Esophagus squamous epithelium (tissue), 5 donors: ENCODE results near the gene DCTN3. TPM values are rescaled to one million over a fixed set of nuclear protein-coding genes. Genes with fewer than 3 reads are reported as not detected.
A peak's percentile ranks its signal among the peaks of the same experiment; 100 is the strongest.

Source experiments
- DNase-seq: peaks from one replicate; lab custom pipeline; 2025; lab: John Stamatoyannopoulos, UW
- H3K27ac ChIP-seq, 4 donors: fragments of 200-600 bp; sonication (generic); one replicate each; pipeline ENCODE4 v1.5.1; 2016 to 2019; ENCODE audit warnings: mild to moderate bottlenecking in 1 of 4
- H3K27me3 ChIP-seq, 4 donors: fragments of 200-600 bp; sonication (generic); 1 replicate in 3 of 4; 2 replicates in 1 of 4; pipeline versions ENCODE4 v1.5.1 to v1.6.0; 2017 to 2021; ENCODE audit warnings: antibody characterized with exemption in 1 of 4
- H3K36me3 ChIP-seq, 3 donors: fragments of 200-600 bp; sonication (generic); one replicate each; pipeline ENCODE4 v1.5.1; 2016 to 2019
- H3K4me1 ChIP-seq, 3 donors: fragments of 200-600 bp; sonication (generic); one replicate each; pipeline ENCODE4 v1.5.1; 2017 to 2019
- H3K4me3 ChIP-seq, 4 donors: fragments of 200-600 bp; sonication (generic); 1 replicate in 3 of 4; 2 replicates in 1 of 4; pipeline ENCODE4 v1.5.1; 2016 to 2019; ENCODE audit warnings: mild to moderate bottlenecking in 2 of 4, moderate library complexity in 1 of 4
- H3K9me3 ChIP-seq, 3 donors: fragments of 200-600 bp; sonication (generic); one replicate each; pipeline ENCODE4 v1.5.1; 2016 to 2019
- POLR2A ChIP-seq, 4 donors: fragments of 450-650 bp; IDR thresholded peaks; one replicate each; pipeline ENCODE4 v1.6.1; 2017; ENCODE audit warnings: antibody characterized with exemption in 4 of 4, mild to moderate bottlenecking in 4 of 4, moderate library complexity in 3 of 4
- WGBS, 2 donors: methylation state at CpG; one replicate each; pipeline ENCODE4 v1.1.5; 2018; 5-methylcytosine and 5-hydroxymethylcytosine counted together
- intact Hi-C: fragments of 100-400 bp; cut with DNase I; formaldehyde crosslinking; loops from one replicate; pipeline ENCODE4 v1.15.0; 2022
- total RNA-seq, 4 donors: library from RNA; depleted of rRNA; stranded (reverse); fragments of >200 nt; gene quantifications; one replicate each; pipeline ENCODE4 v1.1.0, GENCODE V29; 2016
- TF ChIP-seq, protein P1 (sequence below), 6 experiments: fragments of 450-650 bp in 4 of 6; fragments of 200-600 bp in 2 of 6; sonication (generic) in 2 of 6; IDR thresholded peaks; one replicate each; pipeline ENCODE4 v1.5.1; 2016 to 2019; ENCODE audit warnings: antibody characterized with exemption in 6 of 6, mild to moderate bottlenecking in 4 of 6, moderate library complexity in 4 of 6
- donor health status: DM: yes; HTN: yes; CAD: no.

Gene DCTN3
- total RNA-seq, 4 donors from 2014 or later = 67.1 to 136 (median 103) TPM

DNA sequence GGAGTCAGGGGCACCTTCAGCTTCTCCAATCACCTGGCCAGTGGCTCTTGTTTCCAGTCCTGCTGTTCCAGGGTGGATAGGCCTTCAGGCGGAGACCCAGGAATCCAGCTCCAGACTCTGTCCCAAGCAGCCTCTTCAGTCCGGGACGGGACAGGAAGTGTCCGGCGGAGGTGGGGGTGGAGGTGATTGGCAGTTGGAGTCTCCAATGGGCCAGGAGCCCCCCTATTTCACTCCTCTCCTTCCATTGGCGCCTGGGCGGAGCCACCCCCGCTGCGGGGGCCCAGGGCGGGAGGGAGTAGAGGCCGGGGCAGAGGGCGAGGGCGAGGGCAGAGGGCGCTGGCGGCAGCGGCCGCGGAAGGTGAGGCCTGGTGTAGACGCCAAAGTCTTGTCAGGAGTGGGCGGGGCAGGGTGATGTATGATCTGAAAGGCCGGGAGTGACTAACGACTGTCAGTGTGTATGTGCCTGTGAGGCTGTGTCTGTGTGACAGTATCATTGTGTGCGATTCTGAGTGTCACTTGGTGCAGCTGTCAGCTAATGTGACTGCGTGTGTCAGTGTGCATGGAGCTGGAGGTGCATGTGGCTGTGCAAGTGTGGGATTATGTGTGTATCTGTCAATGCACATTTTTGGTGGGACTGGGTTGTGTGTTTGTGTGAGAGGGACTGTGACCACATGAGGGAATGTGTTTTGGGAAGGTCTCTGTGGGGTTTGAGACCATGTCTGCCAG, 31.7 kb upstream of the DCTN3 start, which contains the start of gene IL11RA:
Gene IL11RA, plus strand, starts transcription at position 310 of the 726 bp plus-strand sequence. CDS start 3,033 bp downstream, outside the sequence.
- H3K36me3 ChIP-seq = peaks cover 0 to 21% (median 3%) of the 10 kb centered on the region in 3 donors
- H3K4me1 ChIP-seq = peaks cover 43 to 73% (median 57%) of the 10 kb centered on the region in 3 donors
- H3K4me3 ChIP-seq = peak within 1 kb of the TSS; percentile 18 to 63 (median 37)
- intact Hi-C loops = no loop called here
- no peak for DNase-seq
- H3K27me3 ChIP-seq = no peaks in the 10 kb centered on the region
- 4 to 5% methylated on average over 5 to 8 of the region's 24 CpGs for WGBS, 2 donors
- TF ChIP-seq, protein P1, sequence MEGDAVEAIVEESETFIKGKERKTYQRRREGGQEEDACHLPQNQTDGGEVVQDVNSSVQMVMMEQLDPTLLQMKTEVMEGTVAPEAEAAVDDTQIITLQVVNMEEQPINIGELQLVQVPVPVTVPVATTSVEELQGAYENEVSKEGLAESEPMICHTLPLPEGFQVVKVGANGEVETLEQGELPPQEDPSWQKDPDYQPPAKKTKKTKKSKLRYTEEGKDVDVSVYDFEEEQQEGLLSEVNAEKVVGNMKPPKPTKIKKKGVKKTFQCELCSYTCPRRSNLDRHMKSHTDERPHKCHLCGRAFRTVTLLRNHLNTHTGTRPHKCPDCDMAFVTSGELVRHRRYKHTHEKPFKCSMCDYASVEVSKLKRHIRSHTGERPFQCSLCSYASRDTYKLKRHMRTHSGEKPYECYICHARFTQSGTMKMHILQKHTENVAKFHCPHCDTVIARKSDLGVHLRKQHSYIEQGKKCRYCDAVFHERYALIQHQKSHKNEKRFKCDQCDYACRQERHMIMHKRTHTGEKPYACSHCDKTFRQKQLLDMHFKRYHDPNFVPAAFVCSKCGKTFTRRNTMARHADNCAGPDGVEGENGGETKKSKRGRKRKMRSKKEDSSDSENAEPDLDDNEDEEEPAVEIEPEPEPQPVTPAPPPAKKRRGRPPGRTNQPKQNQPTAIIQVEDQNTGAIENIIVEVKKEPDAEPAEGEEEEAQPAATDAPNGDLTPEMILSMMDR (IDR thresholded peaks at IDR 0.05) = no peak
- peak in 2 of 4 donors; percentile 9 to 25 for TF ChIP-seq POLR2A (IDR thresholded peaks at IDR 0.05)
- H3K9me3 ChIP-seq = no peaks in the 10 kb centered on the region
- H3K27ac ChIP-seq = peak within 1 kb of the TSS; percentile 54 to 88 (median 84)

DNA sequence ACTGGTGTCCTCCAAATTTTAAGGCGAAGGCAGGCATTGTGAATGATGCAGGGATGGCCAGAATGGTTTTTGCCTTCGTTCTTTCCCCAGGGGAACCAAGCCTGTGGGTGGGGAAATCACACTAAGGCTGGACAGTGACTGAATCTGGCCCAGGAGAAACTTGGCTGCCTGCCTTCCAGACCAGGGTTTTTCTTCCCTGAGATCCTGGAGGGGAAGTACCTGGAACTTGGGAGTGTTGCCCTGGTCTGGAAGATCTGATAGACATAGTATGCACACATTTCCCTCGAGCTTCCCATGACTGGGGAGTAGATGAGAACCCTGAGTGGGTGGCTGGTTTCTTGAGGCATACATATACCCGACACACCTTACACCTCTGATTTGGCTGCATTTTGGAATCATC, 31.0 kb upstream of the DCTN3 start:
- WGBS, 2 donors = 6 to 54% methylated on average over 3 to 4 of the region's 4 CpGs
- peak overlapping the region; percentile 54 to 88 (median 84) for H3K27ac ChIP-seq
- intact Hi-C loops = no loop called here
- peaks cover 44 to 79% (median 58%) of the 10 kb centered on the region in 3 donors for H3K4me1 ChIP-seq
- H3K4me3 ChIP-seq = peak overlapping the region in 3 of 4 donors; percentile 33 to 63 (median 41)
- H3K27me3 ChIP-seq = no peaks in the 10 kb centered on the region
- H3K9me3 ChIP-seq = no peaks in the 10 kb centered on the region
- DNase-seq = no peak
- TF ChIP-seq POLR2A (IDR thresholded peaks at IDR 0.05) = no peak
- TF ChIP-seq, protein P1 (IDR thresholded peaks at IDR 0.05) = no peak
- H3K36me3 ChIP-seq = peaks cover 0 to 21% (median 3%) of the 10 kb centered on the region in 3 donors

DNA sequence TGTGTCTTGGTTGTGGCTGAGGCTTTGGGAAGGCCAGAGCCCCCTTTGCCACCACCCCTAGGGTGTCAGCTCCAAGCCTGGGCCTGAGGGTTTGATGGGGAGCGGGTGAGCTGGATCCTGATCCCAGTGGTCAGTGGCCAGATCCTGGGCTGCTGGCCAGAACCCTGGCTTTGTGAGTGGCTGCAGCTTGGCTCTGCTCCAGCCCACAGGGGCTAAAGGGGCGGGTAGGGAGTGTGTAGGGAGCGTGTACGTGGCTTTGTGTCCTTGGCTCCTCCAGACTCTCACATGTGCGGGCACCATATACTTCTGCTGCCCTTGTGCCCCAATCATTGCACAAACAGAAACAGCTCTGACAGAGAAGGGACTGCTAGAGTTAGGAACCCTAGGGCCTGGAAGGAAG, 30.5 kb upstream of the DCTN3 start:
- Histone ChIP-seq H3K36me3 (peaks cover 0 to 21% (median 3%) of the 10 kb centered on the region in 3 donors), H3K9me3 (no peaks in the 10 kb centered on the region), H3K4me1 (peaks cover 44 to 83% (median 58%) of the 10 kb centered on the region in 3 donors), H3K27ac (peak overlapping the region in 3 of 4 donors; percentile 81 to 88 (median 88)), H3K4me3 (no peak overlapping the region), H3K27me3 (no peaks in the 10 kb centered on the region)
- 100% methylated on average over 1 of the region's 5 CpGs; no CpG with 5 or more reads in 1 of the 2 donors for WGBS, 2 donors
- TF ChIP-seq POLR2A (IDR thresholded peaks at IDR 0.05) = no peak
- TF ChIP-seq, protein P1 (IDR thresholded peaks at IDR 0.05) = no peak
- DNase-seq = no peak
- intact Hi-C loops = no loop called here

DNA sequence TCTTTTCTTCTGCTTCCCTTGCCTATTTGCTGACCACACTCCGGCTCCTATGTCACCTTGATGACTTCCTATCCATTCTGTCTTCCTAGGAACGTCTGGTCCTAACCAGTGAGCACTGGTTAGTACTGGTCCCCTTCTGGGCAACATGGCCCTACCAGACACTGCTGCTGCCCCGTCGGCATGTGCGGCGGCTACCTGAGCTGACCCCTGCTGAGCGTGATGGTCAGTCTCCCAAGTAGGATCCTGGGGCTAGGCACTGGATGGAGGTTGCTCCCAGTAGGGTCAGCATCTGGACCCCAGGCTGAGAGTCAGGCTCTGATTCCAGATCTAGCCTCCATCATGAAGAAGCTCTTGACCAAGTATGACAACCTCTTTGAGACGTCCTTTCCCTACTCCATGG, 28.4 kb upstream of the DCTN3 start:
- 93% methylated on average over 6 to 7 of the region's 8 CpGs for WGBS, 2 donors
- TF ChIP-seq POLR2A (IDR thresholded peaks at IDR 0.05) = no peak
- TF ChIP-seq, protein P1 (IDR thresholded peaks at IDR 0.05) = no peak
- Histone ChIP-seq H3K36me3 (peaks cover 0 to 21% (median 3%) of the 10 kb centered on the region in 3 donors), H3K27ac (no peak overlapping the region), H3K9me3 (no peaks in the 10 kb centered on the region), H3K27me3 (no peaks in the 10 kb centered on the region), H3K4me3 (no peak overlapping the region), H3K4me1 (peaks cover 36 to 62% (median 40%) of the 10 kb centered on the region in 3 donors)
- intact Hi-C loops = no loop called here
- DNase-seq = no peak

DNA sequence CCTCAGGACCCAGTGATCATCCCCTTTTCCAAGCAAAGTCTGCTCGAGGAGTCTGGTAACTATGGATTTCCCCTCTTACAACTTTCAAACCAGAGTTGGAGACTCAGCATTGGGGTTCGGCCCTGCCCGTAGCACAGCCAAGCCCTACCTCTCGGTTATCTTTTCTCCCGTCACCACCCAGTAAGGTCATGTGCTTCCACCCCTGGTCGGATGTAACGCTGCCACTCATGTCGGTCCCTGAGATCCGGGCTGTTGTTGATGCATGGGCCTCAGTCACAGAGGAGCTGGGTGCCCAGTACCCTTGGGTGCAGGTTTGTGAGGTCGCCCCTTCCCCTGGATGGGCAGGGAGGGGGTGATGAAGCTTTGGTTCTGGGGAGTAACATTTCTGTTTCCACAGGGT, 27.4 kb upstream of the DCTN3 start:
- DNase-seq = no peak
- intact Hi-C loops = no loop called here
- Histone ChIP-seq H3K4me1 (peaks cover 30 to 52% (median 30%) of the 10 kb centered on the region in 3 donors), H3K36me3 (peaks cover 0 to 21% (median 3%) of the 10 kb centered on the region in 3 donors), H3K4me3 (peak overlapping the region; percentile 54 to 80 (median 78)), H3K27ac (peak overlapping the region in 3 of 4 donors; percentile 88 to 92 (median 89)), H3K27me3 (no peaks in the 10 kb centered on the region), H3K9me3 (no peaks in the 10 kb centered on the region)
- 38 to 42% methylated on average over 8 to 10 of the region's 10 CpGs for WGBS, 2 donors
- no peak for TF ChIP-seq POLR2A (IDR thresholded peaks at IDR 0.05)
- TF ChIP-seq, protein P1 (IDR thresholded peaks at IDR 0.05) = no peak
